ENCODE measurements around the gene NXPH4. TPM values are rescaled to one million over a fixed set of nuclear protein-coding genes. Genes with fewer than 3 reads are reported as not detected.

The NXPH4 gene
- polyA plus RNA-seq, 1 donor from 2014 or later: 0.53 TPM

DNA sequence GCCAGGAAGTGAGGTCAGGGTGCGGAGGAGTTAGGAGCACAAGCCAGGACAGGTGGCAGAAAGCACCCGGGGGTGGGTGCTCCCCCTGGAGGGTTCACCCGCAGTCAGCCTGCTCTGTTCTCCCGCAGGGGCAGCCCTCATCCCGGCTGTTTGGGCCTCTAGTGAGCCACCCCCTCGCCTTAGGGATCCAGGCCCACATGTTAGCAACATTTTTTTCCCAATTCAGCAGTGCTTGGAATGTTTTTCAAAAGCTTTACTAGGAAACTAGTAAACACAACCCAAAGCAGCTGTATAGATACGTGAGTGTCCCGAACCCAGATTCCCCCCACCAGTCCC, 28.5 kb upstream of the NXPH4 start:
- TF ChIP-seq MXI1 (conservative IDR thresholded peaks at IDR 0.05; ENCODE audit: poor library complexity, severe bottlenecking): no peak
- no peak for TF ChIP-seq RAD21 (conservative IDR thresholded peaks at IDR 0.05)
- no peak for TF ChIP-seq POLR2AphosphoS5 (IDR thresholded peaks at IDR 0.05)
- TF ChIP-seq, protein P1, sequence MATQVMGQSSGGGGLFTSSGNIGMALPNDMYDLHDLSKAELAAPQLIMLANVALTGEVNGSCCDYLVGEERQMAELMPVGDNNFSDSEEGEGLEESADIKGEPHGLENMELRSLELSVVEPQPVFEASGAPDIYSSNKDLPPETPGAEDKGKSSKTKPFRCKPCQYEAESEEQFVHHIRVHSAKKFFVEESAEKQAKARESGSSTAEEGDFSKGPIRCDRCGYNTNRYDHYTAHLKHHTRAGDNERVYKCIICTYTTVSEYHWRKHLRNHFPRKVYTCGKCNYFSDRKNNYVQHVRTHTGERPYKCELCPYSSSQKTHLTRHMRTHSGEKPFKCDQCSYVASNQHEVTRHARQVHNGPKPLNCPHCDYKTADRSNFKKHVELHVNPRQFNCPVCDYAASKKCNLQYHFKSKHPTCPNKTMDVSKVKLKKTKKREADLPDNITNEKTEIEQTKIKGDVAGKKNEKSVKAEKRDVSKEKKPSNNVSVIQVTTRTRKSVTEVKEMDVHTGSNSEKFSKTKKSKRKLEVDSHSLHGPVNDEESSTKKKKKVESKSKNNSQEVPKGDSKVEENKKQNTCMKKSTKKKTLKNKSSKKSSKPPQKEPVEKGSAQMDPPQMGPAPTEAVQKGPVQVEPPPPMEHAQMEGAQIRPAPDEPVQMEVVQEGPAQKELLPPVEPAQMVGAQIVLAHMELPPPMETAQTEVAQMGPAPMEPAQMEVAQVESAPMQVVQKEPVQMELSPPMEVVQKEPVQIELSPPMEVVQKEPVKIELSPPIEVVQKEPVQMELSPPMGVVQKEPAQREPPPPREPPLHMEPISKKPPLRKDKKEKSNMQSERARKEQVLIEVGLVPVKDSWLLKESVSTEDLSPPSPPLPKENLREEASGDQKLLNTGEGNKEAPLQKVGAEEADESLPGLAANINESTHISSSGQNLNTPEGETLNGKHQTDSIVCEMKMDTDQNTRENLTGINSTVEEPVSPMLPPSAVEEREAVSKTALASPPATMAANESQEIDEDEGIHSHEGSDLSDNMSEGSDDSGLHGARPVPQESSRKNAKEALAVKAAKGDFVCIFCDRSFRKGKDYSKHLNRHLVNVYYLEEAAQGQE (IDR thresholded peaks at IDR 0.05; ENCODE audit: borderline replicate concordance): no peak
- no peak for TF ChIP-seq EZH2 (IDR thresholded peaks at IDR 0.05; ENCODE audit: borderline replicate concordance, insufficient read depth, low read length, poor library complexity, severe bottlenecking)
- no peak for TF ChIP-seq EP300 (conservative IDR thresholded peaks at IDR 0.05; ENCODE audit: poor library complexity, severe bottlenecking)
- TF ChIP-seq, protein P2, sequence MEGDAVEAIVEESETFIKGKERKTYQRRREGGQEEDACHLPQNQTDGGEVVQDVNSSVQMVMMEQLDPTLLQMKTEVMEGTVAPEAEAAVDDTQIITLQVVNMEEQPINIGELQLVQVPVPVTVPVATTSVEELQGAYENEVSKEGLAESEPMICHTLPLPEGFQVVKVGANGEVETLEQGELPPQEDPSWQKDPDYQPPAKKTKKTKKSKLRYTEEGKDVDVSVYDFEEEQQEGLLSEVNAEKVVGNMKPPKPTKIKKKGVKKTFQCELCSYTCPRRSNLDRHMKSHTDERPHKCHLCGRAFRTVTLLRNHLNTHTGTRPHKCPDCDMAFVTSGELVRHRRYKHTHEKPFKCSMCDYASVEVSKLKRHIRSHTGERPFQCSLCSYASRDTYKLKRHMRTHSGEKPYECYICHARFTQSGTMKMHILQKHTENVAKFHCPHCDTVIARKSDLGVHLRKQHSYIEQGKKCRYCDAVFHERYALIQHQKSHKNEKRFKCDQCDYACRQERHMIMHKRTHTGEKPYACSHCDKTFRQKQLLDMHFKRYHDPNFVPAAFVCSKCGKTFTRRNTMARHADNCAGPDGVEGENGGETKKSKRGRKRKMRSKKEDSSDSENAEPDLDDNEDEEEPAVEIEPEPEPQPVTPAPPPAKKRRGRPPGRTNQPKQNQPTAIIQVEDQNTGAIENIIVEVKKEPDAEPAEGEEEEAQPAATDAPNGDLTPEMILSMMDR (IDR thresholded peaks at IDR 0.05; ENCODE audit: poor library complexity, severe bottlenecking): no peak
- TF ChIP-seq SMC3 (conservative IDR thresholded peaks at IDR 0.05; ENCODE audit: poor library complexity): no peak
- TF ChIP-seq TAF1 (IDR thresholded peaks at IDR 0.05; ENCODE audit: low read depth): no peak

DNA sequence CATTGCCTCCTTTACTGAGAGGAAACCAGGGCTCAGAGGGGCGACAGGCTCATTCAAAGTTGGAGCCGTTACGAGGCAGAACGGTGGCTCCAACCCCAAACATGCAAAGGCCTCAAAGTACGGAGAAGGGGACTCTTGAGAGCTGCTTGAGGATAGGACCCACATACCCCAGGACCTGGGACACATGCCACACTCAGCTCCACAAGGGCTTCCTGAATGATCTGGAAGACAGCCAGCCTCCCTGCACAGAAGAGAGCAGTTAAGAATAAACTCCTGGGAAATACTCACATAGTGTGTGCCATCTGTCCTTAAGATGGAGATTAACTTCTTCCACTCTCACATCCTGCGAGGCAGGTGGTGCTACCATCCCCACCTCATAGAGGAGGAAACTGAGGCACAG, 26.6 kb upstream of the NXPH4 start:
- H3K36me3 ChIP-seq (ENCODE audit: insufficient read depth, low read length): no peaks in the 10 kb centered on the region

More for the DNA sequence above, 28.5 kb upstream of the NXPH4 start:
- H4K20me1 ChIP-seq (ENCODE audit: insufficient read depth): no peaks in the 10 kb centered on the region
- H3K4me2 ChIP-seq (ENCODE audit: low read length): no peak overlapping the region
- no peaks in the 10 kb centered on the region for H3K36me3 ChIP-seq (ENCODE audit: insufficient read depth, low read length)
- H3F3A ChIP-seq (ENCODE audit: insufficient read depth, low read length, poor library complexity, severe bottlenecking): no peaks in the 10 kb centered on the region
- H3K79me2 ChIP-seq (replicated peaks; ENCODE audit: insufficient read depth, low read length): no peaks in the 10 kb centered on the region
- H3K9ac ChIP-seq (ENCODE audit: low read length): no peak overlapping the region
- no peak overlapping the region for H3K4me3 ChIP-seq (ENCODE audit: low read length)
- no peaks in the 10 kb centered on the region for H3K27me3 ChIP-seq (ENCODE audit: insufficient read depth, low read depth, low read length)
- no peaks in the 10 kb centered on the region for H3K9me3 ChIP-seq (ENCODE audit: low read length)
- no peaks in the 10 kb centered on the region for H3K9me2 ChIP-seq (ENCODE audit: insufficient read depth, low read length)
- no peak overlapping the region for H2AFZ ChIP-seq (ENCODE audit: low read depth, low read length)
- H3K27ac ChIP-seq (ENCODE audit: low read length): no peak overlapping the region

DNA sequence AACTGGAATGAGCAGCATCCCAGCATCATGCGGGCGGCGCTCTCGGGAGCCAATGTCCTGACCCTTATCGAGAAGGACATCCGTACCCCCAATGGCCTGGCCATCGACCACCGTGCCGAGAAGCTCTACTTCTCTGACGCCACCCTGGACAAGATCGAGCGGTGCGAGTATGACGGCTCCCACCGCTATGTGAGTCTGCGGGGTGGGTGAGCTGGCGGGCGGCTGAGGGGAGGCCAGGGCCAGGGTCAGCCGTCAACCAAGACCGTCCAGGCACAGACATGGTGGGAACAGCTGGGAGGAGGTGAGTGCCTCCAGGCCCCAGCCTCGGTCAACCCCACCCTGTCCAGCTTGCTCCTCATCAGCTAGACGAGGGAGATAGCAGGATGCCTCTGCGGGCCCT, 25.8 kb upstream of the NXPH4 start:
- no peaks in the 10 kb centered on the region for H3K36me3 ChIP-seq (ENCODE audit: insufficient read depth, low read length)
- H3K9ac ChIP-seq (ENCODE audit: low read length): no peak overlapping the region
- H3K27ac ChIP-seq (ENCODE audit: low read length): no peak overlapping the region

More for the DNA sequence above, 26.6 kb upstream of the NXPH4 start:
- no peak overlapping the region for H3K9ac ChIP-seq (ENCODE audit: low read length)
- H4K20me1 ChIP-seq (ENCODE audit: insufficient read depth): no peaks in the 10 kb centered on the region
- H3K4me2 ChIP-seq (ENCODE audit: low read length): no peak overlapping the region
- no peaks in the 10 kb centered on the region for H3K27me3 ChIP-seq (ENCODE audit: insufficient read depth, low read depth, low read length)
- no peaks in the 10 kb centered on the region for H3K9me3 ChIP-seq (ENCODE audit: low read length)
- TF ChIP-seq TAF1 (IDR thresholded peaks at IDR 0.05; ENCODE audit: low read depth): no peak
- TF ChIP-seq SMC3 (conservative IDR thresholded peaks at IDR 0.05; ENCODE audit: poor library complexity): no peak
- TF ChIP-seq MXI1 (conservative IDR thresholded peaks at IDR 0.05; ENCODE audit: poor library complexity, severe bottlenecking): no peak
- no peak overlapping the region for H3K27ac ChIP-seq (ENCODE audit: low read length)
- no peaks in the 10 kb centered on the region for H3F3A ChIP-seq (ENCODE audit: insufficient read depth, low read length, poor library complexity, severe bottlenecking)
- no peaks in the 10 kb centered on the region for H3K9me2 ChIP-seq (ENCODE audit: insufficient read depth, low read length)
- H2AFZ ChIP-seq (ENCODE audit: low read depth, low read length): no peak overlapping the region
- no peak overlapping the region for H3K4me3 ChIP-seq (ENCODE audit: low read length)
- no peaks in the 10 kb centered on the region for H3K79me2 ChIP-seq (replicated peaks; ENCODE audit: insufficient read depth, low read length)

More for the DNA sequence above, 25.8 kb upstream of the NXPH4 start:
- Histone ChIP-seq H3K9me3 (ENCODE audit: low read length) (no peaks in the 10 kb centered on the region), H3K4me2 (ENCODE audit: low read length) (no peak overlapping the region), H3F3A (ENCODE audit: insufficient read depth, low read length, poor library complexity, severe bottlenecking) (no peaks in the 10 kb centered on the region), H3K4me3 (ENCODE audit: low read length) (no peak overlapping the region), H4K20me1 (ENCODE audit: insufficient read depth) (no peaks in the 10 kb centered on the region), H3K27me3 (ENCODE audit: insufficient read depth, low read depth, low read length) (no peaks in the 10 kb centered on the region), H2AFZ (ENCODE audit: low read depth, low read length) (no peak overlapping the region), H3K79me2 (replicated peaks; ENCODE audit: insufficient read depth, low read length) (no peaks in the 10 kb centered on the region), H3K9me2 (ENCODE audit: insufficient read depth, low read length) (no peaks in the 10 kb centered on the region)
- TF ChIP-seq POLR2AphosphoS5 (IDR thresholded peaks at IDR 0.05) (peak; percentile 2), SMC3 (conservative IDR thresholded peaks at IDR 0.05; ENCODE audit: poor library complexity) (no peak)

Measured in neural cell (in vitro differentiated cells).